ENCODE results near the gene GZMB. TPM values are rescaled to one million over a fixed set of nuclear protein-coding genes. Genes with fewer than 3 reads are reported as not detected.

GZMB gene, protein sequence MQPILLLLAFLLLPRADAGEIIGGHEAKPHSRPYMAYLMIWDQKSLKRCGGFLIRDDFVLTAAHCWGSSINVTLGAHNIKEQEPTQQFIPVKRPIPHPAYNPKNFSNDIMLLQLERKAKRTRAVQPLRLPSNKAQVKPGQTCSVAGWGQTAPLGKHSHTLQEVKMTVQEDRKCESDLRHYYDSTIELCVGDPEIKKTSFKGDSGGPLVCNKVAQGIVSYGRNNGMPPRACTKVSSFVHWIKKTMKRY
- not detected in 2 replicates for total RNA-seq

DNA sequence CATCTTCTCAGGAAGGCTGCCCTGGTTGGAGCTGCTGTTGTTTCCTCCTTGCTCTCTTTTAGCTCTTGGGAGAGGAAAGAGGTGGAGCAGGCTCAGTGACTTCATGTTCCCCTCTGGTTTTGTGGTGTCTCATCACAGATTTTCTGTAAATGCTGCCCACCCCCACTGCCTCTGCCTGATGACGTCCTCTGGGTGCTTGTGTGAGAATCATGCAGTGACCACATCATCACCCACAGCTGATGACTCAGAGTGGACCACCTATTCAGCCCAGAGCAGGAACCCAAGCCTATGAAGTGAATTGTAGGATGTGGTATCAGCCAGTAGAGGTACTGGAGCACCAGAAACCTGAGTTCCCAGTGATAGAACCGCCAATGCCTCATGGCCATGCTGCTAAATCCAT is at the start of gene GZMB:
TSS of gene GZMB (minus strand) at position 33 of the 400 bp plus-strand sequence. CDS start at position 3, 30 bp downstream.

GRCh38 chr14:24609655-24610344 is 24.2 kb downstream of the GZMB start, which contains the start of gene GZMH:
TSS of gene GZMH (minus strand) at chr14:24609685. CDS start at chr14:24609613, 72 bp downstream.

Other genes with a start within 250 kb of the GZMB start
- gene NYNRIN, start 235.2 kb downstream of the GZMB start, total RNA-seq, result 16.4 and 21.9 TPM in 2 replicates
- gene CBLN3, start 204.5 kb downstream of the GZMB start, total RNA-seq, result 0.56 and 1.1 TPM in 2 replicates
- 60.4 and 66.9 TPM in 2 replicates for gene KHNYN, start 204.2 kb downstream of the GZMB start, total RNA-seq
- gene SDR39U1, start 191.4 kb downstream of the GZMB start, total RNA-seq, result 17.0 and 34.2 TPM in 2 replicates
- not detected in 2 replicates for gene CMA1, start 125.9 kb downstream of the GZMB start, total RNA-seq
- not detected in 2 replicates for gene CTSG, start 57.9 kb downstream of the GZMB start, total RNA-seq
- not detected in 2 replicates for gene GZMH, start 24.5 kb downstream of the GZMB start, total RNA-seq

Data from airway epithelial cell (primary cell).